ENCODE measurements around the gene LRRC8B. TPM values are rescaled to one million over a fixed set of nuclear protein-coding genes. Genes with fewer than 3 reads are reported as not detected.
"Not testable (repeated sequence)": the region's sequence is repeated elsewhere in the genome, so short reads cannot be mapped to it uniquely, and the experiment has no call there.

The LRRC8B gene
- total RNA-seq, 3 donors from 2014 or later (not counting 1 experiment from before 2014, with no cell fraction given), result 1.7 to 2.9 (median 2.9) TPM

GRCh38 chr1:89590341-89591080 lies 65.9 kb downstream of the LRRC8B start:
- Histone ChIP-seq H3K4me3 (ENCODE audit: low read length) (no peak overlapping the region), H3K27me3 (ENCODE audit: control insufficient read depth, insufficient read depth, low read length) (no peaks in the 10 kb centered on the region), H3K27ac (ENCODE audit: low read length) (no peak overlapping the region), H3K36me3 (ENCODE audit: control insufficient read depth, insufficient read depth, low read length) (no peaks in the 10 kb centered on the region), H3K9me3 (ENCODE audit: control insufficient read depth, insufficient read depth, low read length) (no peaks in the 10 kb centered on the region), H3K4me1 (ENCODE audit: control insufficient read depth, insufficient read depth, low read length) (no peaks in the 10 kb centered on the region)
- no peaks in the 10 kb centered on the region for H3K36me3 Mint-ChIP-seq
- intact Hi-C loops (cut with micrococcal nuclease), result no loop called here
- no peak for DNase-seq
- no peak for TF ChIP-seq CTCF (IDR thresholded peaks at IDR 0.05)
- H3K27ac Mint-ChIP-seq, result no peak overlapping the region
- no peaks in the 10 kb centered on the region for H3K27me3 Mint-ChIP-seq (ENCODE audit: low read depth in 2 of 2)
- 86% methylated on average over 6 of the region's 6 CpGs for WGBS (ENCODE audit: insufficient coverage)
- H3K4me3 Mint-ChIP-seq, result no peak overlapping the region
- no peaks in the 10 kb centered on the region for H3K9me3 Mint-ChIP-seq
- no peaks in the 10 kb centered on the region for H3K4me1 Mint-ChIP-seq
- ATAC-seq, result no peak

DNA sequence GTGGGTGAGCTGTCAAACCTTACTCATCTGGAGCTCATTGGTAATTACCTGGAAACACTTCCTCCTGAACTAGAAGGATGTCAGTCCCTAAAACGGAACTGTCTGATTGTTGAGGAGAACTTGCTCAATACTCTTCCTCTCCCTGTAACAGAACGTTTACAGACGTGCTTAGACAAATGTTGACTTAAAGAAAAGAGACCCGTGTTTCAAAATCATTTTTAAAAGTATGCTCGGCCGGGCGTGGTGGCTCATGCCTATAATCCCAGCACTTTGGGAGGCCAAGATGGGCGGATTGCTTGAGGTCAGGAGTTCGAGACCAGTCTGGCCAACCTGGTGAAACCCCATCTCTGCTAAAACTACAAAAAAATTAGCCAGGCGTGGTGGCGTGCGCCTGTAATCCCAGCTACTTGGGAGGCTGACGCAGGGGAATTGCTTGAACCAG lies 68.3 kb downstream of the LRRC8B start:
- H3K36me3 Mint-ChIP-seq; ATAC-seq; DNase-seq; H3K36me3 ChIP-seq (ENCODE audit: control insufficient read depth, insufficient read depth, low read length); H3K27me3 Mint-ChIP-seq (ENCODE audit: low read depth in 2 of 2); H3K27ac ChIP-seq (ENCODE audit: low read length); H3K9me3 Mint-ChIP-seq; H3K27ac Mint-ChIP-seq; intact Hi-C loops (cut with micrococcal nuclease); H3K9me3 ChIP-seq (ENCODE audit: control insufficient read depth, insufficient read depth, low read length); H3K4me3 ChIP-seq (ENCODE audit: low read length); H3K27me3 ChIP-seq (ENCODE audit: control insufficient read depth, insufficient read depth, low read length); H3K4me1 ChIP-seq (ENCODE audit: control insufficient read depth, insufficient read depth, low read length); H3K4me3 Mint-ChIP-seq; H3K4me1 Mint-ChIP-seq: not testable (repeated sequence)
- WGBS (ENCODE audit: insufficient coverage), result 91% methylated on average over 13 of the region's 13 CpGs

- H3K4me1 Mint-ChIP-seq, result peaks cover 5% of the 10 kb centered on the region in 2 donors
- no peaks in the 10 kb centered on the region for H3K27me3 Mint-ChIP-seq (ENCODE audit: low read depth in 2 of 2)
- no peaks in the 10 kb centered on the region for H3K36me3 ChIP-seq (ENCODE audit: control insufficient read depth, insufficient read depth, low read length)
- H3K4me1 ChIP-seq (ENCODE audit: control insufficient read depth, insufficient read depth, low read length), result no peaks in the 10 kb centered on the region
- no peaks in the 10 kb centered on the region for H3K9me3 ChIP-seq (ENCODE audit: control insufficient read depth, insufficient read depth, low read length)
- no peak overlapping the region for H3K27ac Mint-ChIP-seq
- H3K9me3 Mint-ChIP-seq, result no peaks in the 10 kb centered on the region
- H3K4me3 ChIP-seq (ENCODE audit: low read length), result no peak overlapping the region
- H3K4me3 Mint-ChIP-seq, result no peak overlapping the region
- H3K27ac ChIP-seq (ENCODE audit: low read length), result no peak overlapping the region
- intact Hi-C loops (cut with micrococcal nuclease), result no loop called here
- H3K36me3 Mint-ChIP-seq, result no peaks in the 10 kb centered on the region
- TF ChIP-seq CTCF (IDR thresholded peaks at IDR 0.05), result no peak
- WGBS (ENCODE audit: insufficient coverage), result 100% methylated on average over 1 of the region's 4 CpGs
- no peaks in the 10 kb centered on the region for H3K27me3 ChIP-seq (ENCODE audit: control insufficient read depth, insufficient read depth, low read length)
- no peak for ATAC-seq
- no peak for DNase-seq
These were observed 69.6 kb downstream of the LRRC8B start for GRCh38 chr1:89594096-89594740.

DNA sequence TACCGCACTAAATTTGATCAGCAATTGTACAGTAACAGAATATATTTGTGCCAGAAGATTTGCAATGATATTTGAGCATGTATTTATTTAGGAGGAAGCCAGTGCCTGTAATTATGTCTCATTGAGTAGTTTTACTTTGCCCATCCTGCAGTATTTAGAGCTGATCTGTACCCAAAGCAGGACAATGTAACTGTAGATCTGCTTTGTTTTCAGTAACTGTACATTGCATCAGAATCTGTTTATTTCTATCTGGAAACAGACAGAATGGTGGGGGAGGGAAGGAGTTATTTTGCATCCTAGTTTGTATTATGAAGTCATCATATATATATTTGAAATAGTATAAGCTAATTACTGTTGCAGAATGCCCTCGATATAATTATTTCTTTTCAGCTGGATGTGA lies 72.1 kb downstream of the LRRC8B start:
- no peak for TF ChIP-seq CTCF (IDR thresholded peaks at IDR 0.05)
- peaks cover 7 to 8% of the 10 kb centered on the region in 2 donors for H3K4me1 Mint-ChIP-seq
- no peak overlapping the region for H3K27ac Mint-ChIP-seq
- H3K27me3 ChIP-seq (ENCODE audit: control insufficient read depth, insufficient read depth, low read length), result no peaks in the 10 kb centered on the region
- H3K27me3 Mint-ChIP-seq (ENCODE audit: low read depth in 2 of 2), result no peaks in the 10 kb centered on the region
- H3K9me3 Mint-ChIP-seq, result no peaks in the 10 kb centered on the region
- intact Hi-C loops (cut with micrococcal nuclease), result no loop called here
- ATAC-seq, result no peak
- no peaks in the 10 kb centered on the region for H3K36me3 Mint-ChIP-seq
- 100% methylated on average over 1 of the region's 2 CpGs for WGBS (ENCODE audit: insufficient coverage)
- no peaks in the 10 kb centered on the region for H3K36me3 ChIP-seq (ENCODE audit: control insufficient read depth, insufficient read depth, low read length)
- H3K4me3 Mint-ChIP-seq, result no peak overlapping the region
- no peak overlapping the region for H3K4me3 ChIP-seq (ENCODE audit: low read length)
- H3K9me3 ChIP-seq (ENCODE audit: control insufficient read depth, insufficient read depth, low read length), result no peaks in the 10 kb centered on the region
- DNase-seq, result no peak
- H3K27ac ChIP-seq (ENCODE audit: low read length), result no peak overlapping the region
- H3K4me1 ChIP-seq (ENCODE audit: control insufficient read depth, insufficient read depth, low read length), result no peaks in the 10 kb centered on the region

Measured in natural killer cell (primary cell).